SU-DHL-6 (cell line): Measurements from ENCODE around the gene CCDC88A.
"Not testable (repeated sequence)": the region's sequence is repeated elsewhere in the genome, so short reads cannot be mapped to it uniquely, and the experiment has no call there.

Source experiments
- H2AFZ ChIP-seq: fragments of 200-600 bp; sonication (generic); 2 replicates; pipeline ENCODE4 v1.6.1; 2014; ENCODE audit warnings: low read depth, mild to moderate bottlenecking, moderate library complexity, mixed read lengths, antibody characterized with exemption, low read length; ENCODE audit not compliant: severe bottlenecking
- H3F3A ChIP-seq: fragments of 200-600 bp; shearing (Covaris generic); 2 replicates; pipeline ENCODE4 v1.6.0; 2016; ENCODE audit warnings: antibody characterized with exemption, mild to moderate bottlenecking; ENCODE audit not compliant: insufficient read depth
- H3K27ac ChIP-seq: fragments of 200-600 bp; sonication (generic); 2 replicates; pipeline ENCODE4 v1.5.1; 2016; ENCODE audit warnings: low read depth, mild to moderate bottlenecking, low read length, moderate library complexity, mixed read lengths
- H3K27me3 ChIP-seq: fragments of 200-600 bp; sonication (generic), shearing (Covaris generic); 2 replicates; pipeline ENCODE4 v1.6.0; 2014; ENCODE audit warnings: mild to moderate bottlenecking, low read length
- H3K36me3 ChIP-seq: fragments of 200-600 bp; sonication (generic); 2 replicates; pipeline ENCODE4 v1.6.1; 2014; ENCODE audit warnings: mild to moderate bottlenecking, low read length, mixed read lengths
- H3K4me2 ChIP-seq: fragments of 300-600, 200-600 bp; shearing (Covaris generic), sonication (generic); 2 replicates; pipeline ENCODE4 v1.6.0; 2014; ENCODE audit warnings: low read length, low read depth, mild to moderate bottlenecking; ENCODE audit not compliant: poor library complexity, severe bottlenecking
- H3K4me3 ChIP-seq: fragments of 200-600 bp; sonication (generic); 2 replicates; pipeline ENCODE4 v1.5.1; 2014; ENCODE audit warnings: antibody characterized with exemption, low read length, mild to moderate bottlenecking, mixed read lengths; ENCODE audit not compliant: insufficient read depth, poor library complexity, severe bottlenecking
- H3K79me2 ChIP-seq: fragments of 200-600 bp; sonication (generic); 2 replicates; pipeline ENCODE4 v1.6.1; 2014; ENCODE audit warnings: mild to moderate bottlenecking, low read length, moderate library complexity; ENCODE audit not compliant: insufficient read depth
- H3K9ac ChIP-seq: fragments of 200-600 bp; sonication (generic); 2 replicates; pipeline ENCODE4 v1.7.0; 2014; ENCODE audit warnings: mild to moderate bottlenecking, low read length
- H3K9me2 ChIP-seq: fragments of 200-600 bp; sonication (generic); replicated peaks from 2 replicates; pipeline ENCODE4 v1.6.1; 2014; ENCODE audit warnings: low read length; ENCODE audit not compliant: insufficient read depth
- H3K9me3 ChIP-seq: fragments of 200-600 bp; sonication (generic); 2 replicates; pipeline ENCODE4 v1.6.1; 2014; ENCODE audit warnings: low read length, mixed read lengths; ENCODE audit not compliant: insufficient read depth
- H4K20me1 ChIP-seq: fragments of 200-600 bp; sonication (generic); 2 replicates; pipeline ENCODE4 v1.6.1; 2014; ENCODE audit warnings: low read depth, mild to moderate bottlenecking, antibody characterized with exemption, low read length, moderate library complexity, mixed read lengths
- CTCF ChIP-seq: fragments of 200-600 bp; sonication (generic); IDR thresholded peaks from one replicate; pipeline ENCODE4 v1.5.1; 2017; ENCODE audit warnings: antibody characterized with exemption, mild to moderate bottlenecking, low read length, moderate library complexity; ENCODE audit not compliant: insufficient read depth, poor library complexity, severe bottlenecking
- EZH2phosphoT487 ChIP-seq: fragments of 200-600 bp; sonication (generic), shearing (Covaris generic); conservative IDR thresholded peaks from 2 replicates; pipeline ENCODE4 v1.6.1; 2018; ENCODE audit warnings: mild to moderate bottlenecking, antibody characterized with exemption, low read length, moderate library complexity, mixed read lengths

The CCDC88A gene

DNA sequence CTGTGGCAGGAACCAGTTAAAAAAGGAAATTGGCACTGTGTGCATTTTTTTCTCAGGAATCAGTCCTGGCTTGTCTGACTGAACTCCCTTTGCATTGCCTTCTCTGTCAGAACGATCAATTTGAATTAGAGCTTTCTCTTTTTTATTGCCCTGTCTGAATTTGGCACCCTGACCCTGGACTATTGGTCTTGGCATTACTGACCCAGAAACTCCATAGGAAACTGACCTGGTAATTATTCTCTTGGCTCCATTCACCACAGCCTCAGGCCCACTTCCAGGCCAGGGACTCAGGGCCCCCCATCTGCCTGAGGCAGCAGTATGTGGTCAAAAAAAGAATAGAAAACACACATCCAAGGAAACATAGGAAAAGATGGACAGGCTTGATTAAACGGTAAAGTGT lies 32.0 kb upstream of the CCDC88A start:
- Histone ChIP-seq H3K9ac (no peak overlapping the region), H3K4me2 (no peak overlapping the region), H3K9me3 (no peaks in the 10 kb centered on the region), H3K9me2 (no peaks in the 10 kb centered on the region), H3F3A (no peaks in the 10 kb centered on the region), H3K27ac (no peak overlapping the region), H3K79me2 (no peaks in the 10 kb centered on the region), H2AFZ (no peak overlapping the region), H3K27me3 (no peaks in the 10 kb centered on the region), H3K4me3 (no peak overlapping the region), H3K36me3 (no peaks in the 10 kb centered on the region), H4K20me1 (no peaks in the 10 kb centered on the region)
- TF ChIP-seq CTCF (no peak), EZH2phosphoT487 (no peak)

DNA sequence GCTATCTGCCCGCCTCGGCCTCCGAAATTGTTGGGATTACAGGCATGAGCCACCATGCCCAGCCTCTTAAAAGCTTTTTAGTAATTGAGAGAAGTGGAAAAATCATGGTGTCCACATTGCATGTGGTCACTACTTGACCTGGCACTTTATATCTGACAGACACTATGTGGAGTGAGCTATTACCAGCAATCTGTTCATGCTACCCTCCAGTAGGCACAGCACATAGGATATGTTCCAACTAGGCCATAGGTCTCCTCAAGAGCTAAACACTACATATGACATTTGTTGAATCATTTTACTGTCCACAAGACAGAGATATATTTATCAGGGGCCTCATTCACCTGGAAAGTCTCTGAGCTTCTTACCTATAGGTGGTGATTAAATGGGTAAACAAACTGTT lies 30.4 kb upstream of the CCDC88A start:
- not testable (repeated sequence) for H3K36me3 ChIP-seq, H3K27ac ChIP-seq, H3K4me3 ChIP-seq, H3F3A ChIP-seq, H3K4me2 ChIP-seq, H3K27me3 ChIP-seq, H3K9ac ChIP-seq, H3K9me3 ChIP-seq, H4K20me1 ChIP-seq, H3K9me2 ChIP-seq, H3K79me2 ChIP-seq, H2AFZ ChIP-seq

- H3K27me3 ChIP-seq, H3K9me2 ChIP-seq, H3K4me2 ChIP-seq, H3K36me3 ChIP-seq, H3F3A ChIP-seq, H3K9me3 ChIP-seq, H3K79me2 ChIP-seq, H3K4me3 ChIP-seq, H2AFZ ChIP-seq, H3K27ac ChIP-seq, H3K9ac ChIP-seq, H4K20me1 ChIP-seq: not testable (repeated sequence)
These were observed 22.5 kb upstream of the CCDC88A start for GRCh38 chr2:55442045-55442760.

GRCh38 chr2:55441280-55441892 lies 21.7 kb upstream of the CCDC88A start:
- Histone ChIP-seq H3K9me3 (no peaks in the 10 kb centered on the region), H3K9ac (no peak overlapping the region), H3K36me3 (no peaks in the 10 kb centered on the region), H3K4me2 (no peak overlapping the region), H3F3A (no peaks in the 10 kb centered on the region), H3K27me3 (no peaks in the 10 kb centered on the region), H3K27ac (no peak overlapping the region), H3K9me2 (no peaks in the 10 kb centered on the region), H3K79me2 (no peaks in the 10 kb centered on the region), H4K20me1 (no peaks in the 10 kb centered on the region), H2AFZ (no peak overlapping the region), H3K4me3 (no peak overlapping the region)
- TF ChIP-seq CTCF (no peak), EZH2phosphoT487 (no peak)
